T-cell (primary cell): ENCODE data around the gene AFF1. TPM values are rescaled to one million over a fixed set of nuclear protein-coding genes. Genes with fewer than 3 reads are reported as not detected.

Experiments
- ATAC-seq, 4 experiments: fragments of 200-7000 bp in 3 of 4; fragments of 150-1000 bp in 1 of 4; cut with Tn5 transposase; replicated peaks in 1 of 4; 1 replicate in 3 of 4; 2 replicates in 1 of 4; pipeline ENCODE4 v1.10.0; 2021; ENCODE audit warnings: moderate library complexity in 3 of 4, mild to moderate bottlenecking in 2 of 4, moderate number of reproducible peaks in 1 of 4
- CTCF ChIA-PET, 2 donors: fragments of 300-600 bp; sonication (Branson Sonifier 250); formaldehyde crosslinking; loops; one replicate each; lab custom pipeline; 2022; ENCODE audit warnings: antibody characterized with exemption in 2 of 2; lab: Charles Lee
- POLR2A ChIA-PET, 2 donors: fragments of 300-600 bp; sonication (Branson Sonifier 250); formaldehyde crosslinking; loops; one replicate each; lab custom pipeline; 2022; ENCODE audit warnings: antibody characterized with exemption in 2 of 2; lab: Charles Lee
- DNase-seq, 35 experiments: peaks; one replicate each; pipeline versions ENCODE4 v3.0.0 to v3.0.0-alpha.2; 2013 to 2023
- H3K27ac ChIP-seq: one replicate; pipeline ENCODE4 v1.5.1; 2013; ENCODE audit warnings: low read length
- H3K27me3 ChIP-seq, 2 experiments: replicated peaks in 1 of 2; 1 replicate in 1 of 2; 2 replicates in 1 of 2; pipeline versions ENCODE4 v1.6.1 to v1.7.0; 2013; ENCODE audit warnings: low read length in 1 of 2, mixed read lengths in 1 of 2; ENCODE audit not compliant: control insufficient read depth in 2 of 2, insufficient read depth in 2 of 2; ENCODE audit errors: extremely low read depth in 1 of 2
- H3K36me3 ChIP-seq, 2 donors: 1 replicate in 1 of 2; 2 replicates in 1 of 2; pipeline versions ENCODE4 v1.6.1 to v1.7.0; 2013; ENCODE audit warnings: low read length in 1 of 2; ENCODE audit not compliant: control insufficient read depth in 2 of 2, insufficient read depth in 1 of 2; ENCODE audit errors: extremely low read depth in 1 of 2
- H3K4me1 ChIP-seq, 2 experiments: 1 replicate in 1 of 2; 2 replicates in 1 of 2; pipeline versions ENCODE4 v1.6.1 to v1.7.0; 2013; ENCODE audit warnings: low read length in 2 of 2, mixed read lengths in 1 of 2; ENCODE audit not compliant: insufficient read depth in 2 of 2, control insufficient read depth in 1 of 2; ENCODE audit errors: extremely low read depth in 1 of 2
- H3K4me3 ChIP-seq, 2 donors: 1 replicate in 1 of 2; 2 replicates in 1 of 2; pipeline versions ENCODE4 v1.5.1 to v1.7.0; 2013; ENCODE audit warnings: mild to moderate bottlenecking in 2 of 2, low read length in 1 of 2, moderate library complexity in 1 of 2; ENCODE audit not compliant: control insufficient read depth in 1 of 2; ENCODE audit errors: extremely low read depth in 1 of 2
- H3K9me3 ChIP-seq: 2 replicates; pipeline ENCODE4 v1.7.0; 2013
- H3K27ac Mint-ChIP-seq, 2 donors: one replicate each; pipeline ENCODE4 v1.8.0; 2020 to 2021; ENCODE audit warnings: mild to moderate bottlenecking in 2 of 2, mixed read lengths in 2 of 2
- H3K27me3 Mint-ChIP-seq, 2 donors: one replicate each; pipeline ENCODE4 v1.8.0; 2021 to 2022; ENCODE audit warnings: mixed read lengths in 2 of 2
- H3K36me3 Mint-ChIP-seq: one replicate; pipeline ENCODE4 v1.8.0; 2021; ENCODE audit warnings: mixed read lengths
- H3K4me1 Mint-ChIP-seq, 3 donors: one replicate each; pipeline ENCODE4 v1.8.0; 2020 to 2022; ENCODE audit warnings: mixed read lengths in 3 of 3, mild to moderate bottlenecking in 1 of 3
- H3K4me3 Mint-ChIP-seq, 3 donors: one replicate each; pipeline ENCODE4 v1.8.0; 2020 to 2022; ENCODE audit warnings: mild to moderate bottlenecking in 3 of 3, mixed read lengths in 3 of 3, moderate library complexity in 3 of 3
- H3K9me3 Mint-ChIP-seq, 3 donors: one replicate each; pipeline ENCODE4 v1.8.0; 2020 to 2022; ENCODE audit warnings: mixed read lengths in 3 of 3
- WGBS: methylation state at CpG from one replicate; pipeline ENCODE4 v1.1.5; 2013; ENCODE audit warnings: missing lambda C conversion rate; ENCODE audit not compliant: insufficient coverage; 5-methylcytosine and 5-hydroxymethylcytosine counted together
- total RNA-seq, 35 experiments: library from RNA in 6 of 35; stranded (reverse) in 6 of 35; fragments of 120-200 nt in 1 of 35; gene quantifications; one replicate each; pipeline versions ENCODE4 v1.2.1 to v1.2.4 and lab custom pipeline; 2013 to 2026

Gene AFF1
- total RNA-seq, 5 donors from 2014 or later (not counting 1 experiment from before 2014, with no cell fraction given): 65.3 to 112 (median 93.4) TPM

- H3K36me3 Mint-ChIP-seq: no peaks in the 10 kb centered on the region
- H3K9me3 Mint-ChIP-seq: no peaks in the 10 kb centered on the region
- Histone ChIP-seq H3K4me1 (no peaks in the 10 kb centered on the region), H3K4me3 (no peak overlapping the region), H3K27me3 (no peaks in the 10 kb centered on the region), H3K36me3 (no peaks in the 10 kb centered on the region), H3K27ac (no peak overlapping the region), H3K9me3 (no peaks in the 10 kb centered on the region)
- no peak overlapping the region for H3K4me3 Mint-ChIP-seq
- WGBS: 100% methylated on average over 1 of the region's 4 CpGs
- CTCF ChIA-PET: interaction anchor here in 1 of 2 donors (0.6 to 0.8 kb wide), 2 partner anchors 57 to 61 kb away, joined by 3 to 6 read pairs; no protein-coding TSS in a partner anchor
- no peak overlapping the region for H3K27ac Mint-ChIP-seq
- H3K27me3 Mint-ChIP-seq: no peaks in the 10 kb centered on the region
- POLR2A ChIA-PET: interaction anchor here (0.5 to 0.6 kb wide), 2 partner anchors 10 to 87 kb away, joined by 5 to 6 read pairs; no protein-coding TSS in a partner anchor
- no peak for ATAC-seq
- no peak for DNase-seq
- peaks cover 2 to 6% (median 2%) of the 10 kb centered on the region in 3 donors for H3K4me1 Mint-ChIP-seq
Measured at GRCh38 chr4:87153078-87153870, 218.5 kb downstream of the AFF1 start.

GRCh38 chr4:87165892-87166291, 231.1 kb downstream of the AFF1 start:
- DNase-seq (no peak), ATAC-seq (no peak)
- H3K27me3 Mint-ChIP-seq: no peaks in the 10 kb centered on the region
- H3K4me1 ChIP-seq: no peaks in the 10 kb centered on the region
- H3K27me3 ChIP-seq: no peaks in the 10 kb centered on the region
- no peak overlapping the region for H3K27ac ChIP-seq
- H3K27ac Mint-ChIP-seq: peak overlapping the region in 1 of 2 donors; percentile 15
- ChIA-PET CTCF (interaction anchor here (0.6 to 0.7 kb wide), 3 partner anchors 27 to 170 kb away, joined by 3 to 8 read pairs (median 3); no protein-coding TSS in a partner anchor), POLR2A (no interaction called here)
- H3K9me3 Mint-ChIP-seq: no peaks in the 10 kb centered on the region
- peaks cover 0 to 11% (median 4%) of the 10 kb centered on the region in 3 donors for H3K4me1 Mint-ChIP-seq
- peaks cover 32% of the 10 kb centered on the region for H3K36me3 Mint-ChIP-seq
- H3K36me3 ChIP-seq: peaks cover 0 to 10% of the 10 kb centered on the region in 2 donors
- no peak overlapping the region for H3K4me3 Mint-ChIP-seq
- no peak overlapping the region for H3K4me3 ChIP-seq
- no peaks in the 10 kb centered on the region for H3K9me3 ChIP-seq
- no CpG with 5 or more reads among the region's 1 CpG for WGBS

GRCh38 chr4:87166296-87166854, 231.6 kb downstream of the AFF1 start:
- H3K4me1 ChIP-seq: no peaks in the 10 kb centered on the region
- no peak overlapping the region for H3K4me3 ChIP-seq
- WGBS: 80% methylated on average over 1 of the region's 3 CpGs
- ChIA-PET POLR2A (no interaction called here), CTCF (no interaction called here)
- H3K27me3 ChIP-seq: no peaks in the 10 kb centered on the region
- ATAC-seq (peak in 1 of 4 experiments; percentile 17), DNase-seq (no peak)
- Mint-ChIP-seq H3K4me1 (peaks cover 0 to 11% (median 4%) of the 10 kb centered on the region in 3 donors), H3K27me3 (no peaks in the 10 kb centered on the region), H3K4me3 (no peak overlapping the region), H3K36me3 (peaks cover 32% of the 10 kb centered on the region), H3K27ac (no peak overlapping the region), H3K9me3 (no peaks in the 10 kb centered on the region)
- no peak overlapping the region for H3K27ac ChIP-seq
- no peaks in the 10 kb centered on the region for H3K9me3 ChIP-seq
- peaks cover 0 to 10% of the 10 kb centered on the region in 2 donors for H3K36me3 ChIP-seq

GRCh38 chr4:87171944-87172343, 237.1 kb downstream of the AFF1 start:
- no CpG with 5 or more reads among the region's 2 CpGs for WGBS
- no peak for DNase-seq
- Mint-ChIP-seq H3K4me3 (no peak overlapping the region), H3K36me3 (peaks cover 32% of the 10 kb centered on the region), H3K27ac (no peak overlapping the region), H3K4me1 (peaks cover 0 to under 1% (median 0%) of the 10 kb centered on the region in 3 donors), H3K27me3 (no peaks in the 10 kb centered on the region), H3K9me3 (no peaks in the 10 kb centered on the region)
- ChIA-PET POLR2A (no interaction called here), CTCF (interaction anchor here (0.5 to 1.4 kb wide), 2 partner anchors 22 to 211 kb away, joined by 3 to 4 read pairs; no protein-coding TSS in a partner anchor)
- Histone ChIP-seq H3K36me3 (peaks cover 0 to 8% of the 10 kb centered on the region in 2 donors), H3K4me3 (no peak overlapping the region), H3K9me3 (no peaks in the 10 kb centered on the region), H3K27me3 (no peaks in the 10 kb centered on the region), H3K4me1 (no peaks in the 10 kb centered on the region), H3K27ac (no peak overlapping the region)
- ATAC-seq: no peak

GRCh38 chr4:87174672-87175071, 239.9 kb downstream of the AFF1 start:
- Mint-ChIP-seq H3K27me3 (no peaks in the 10 kb centered on the region), H3K36me3 (peaks cover 38% of the 10 kb centered on the region), H3K4me1 (no peaks in the 10 kb centered on the region), H3K27ac (no peak overlapping the region), H3K9me3 (no peaks in the 10 kb centered on the region), H3K4me3 (no peak overlapping the region)
- Histone ChIP-seq H3K36me3 (no peaks in the 10 kb centered on the region), H3K27ac (no peak overlapping the region), H3K4me1 (no peaks in the 10 kb centered on the region), H3K9me3 (no peaks in the 10 kb centered on the region), H3K27me3 (no peaks in the 10 kb centered on the region), H3K4me3 (no peak overlapping the region)
- ATAC-seq: no peak
- no CpG with 5 or more reads among the region's 2 CpGs for WGBS
- ChIA-PET POLR2A (no interaction called here), CTCF (no interaction called here)
- no peak for DNase-seq

GRCh38 chr4:87179751-87180150, 244.9 kb downstream of the AFF1 start:
- Histone ChIP-seq H3K4me1 (no peaks in the 10 kb centered on the region), H3K36me3 (no peaks in the 10 kb centered on the region), H3K9me3 (no peaks in the 10 kb centered on the region), H3K27ac (no peak overlapping the region), H3K27me3 (no peaks in the 10 kb centered on the region), H3K4me3 (no peak overlapping the region)
- Mint-ChIP-seq H3K36me3 (peaks cover 31% of the 10 kb centered on the region), H3K4me1 (no peaks in the 10 kb centered on the region), H3K4me3 (no peak overlapping the region), H3K27me3 (no peaks in the 10 kb centered on the region), H3K27ac (no peak overlapping the region), H3K9me3 (no peaks in the 10 kb centered on the region)
- 71% methylated on average over 1 of the region's 1 CpG for WGBS
- DNase-seq (no peak), ATAC-seq (no peak)
- POLR2A ChIA-PET: no interaction called here
- CTCF ChIA-PET: no interaction called here
